MM.1S (cell line): ENCODE results near the gene YPEL1.

Source experiments
- EZH2 ChIP-seq: fragments of 300-600 bp; sonication (generic); optimal IDR thresholded peaks from 2 replicates; pipeline ENCODE3; 2017; ENCODE audit warnings: low read depth, mild to moderate bottlenecking, antibody characterized with exemption, low read length, mixed read lengths
- EZH2phosphoT487 ChIP-seq: fragments of 300-600 bp; sonication (generic); IDR thresholded peaks from 2 replicates; pipeline ENCODE4 v1.6.1; 2018; ENCODE audit warnings: antibody characterized with exemption, low read length
- TF ChIP-seq, protein P1 (sequence below): fragments of 300-600 bp; sonication (generic); IDR thresholded peaks from 2 replicates; pipeline ENCODE4 v1.5.1; 2016; ENCODE audit warnings: antibody characterized with exemption, low read length, mixed read lengths

DNA sequence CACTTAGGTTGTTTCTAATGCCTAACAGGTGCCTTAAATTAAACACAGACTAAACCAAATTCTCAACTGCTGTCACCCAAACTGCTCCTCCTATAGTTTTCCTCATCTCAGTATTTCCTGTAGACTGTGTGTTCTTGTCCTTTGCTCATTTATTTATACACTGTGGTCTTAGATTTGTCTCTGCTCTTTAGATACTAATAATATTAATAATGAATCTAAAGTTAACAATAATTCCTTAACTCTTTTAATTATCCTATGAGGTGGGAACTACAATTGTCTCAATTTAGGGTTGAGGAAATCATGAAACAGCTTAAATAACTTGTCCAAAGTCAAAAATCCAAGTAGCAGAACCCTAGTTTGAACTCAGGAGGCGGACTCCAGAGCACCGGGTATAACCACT is 43.9 kb upstream of the YPEL1 start:
- TF ChIP-seq, protein P1, sequence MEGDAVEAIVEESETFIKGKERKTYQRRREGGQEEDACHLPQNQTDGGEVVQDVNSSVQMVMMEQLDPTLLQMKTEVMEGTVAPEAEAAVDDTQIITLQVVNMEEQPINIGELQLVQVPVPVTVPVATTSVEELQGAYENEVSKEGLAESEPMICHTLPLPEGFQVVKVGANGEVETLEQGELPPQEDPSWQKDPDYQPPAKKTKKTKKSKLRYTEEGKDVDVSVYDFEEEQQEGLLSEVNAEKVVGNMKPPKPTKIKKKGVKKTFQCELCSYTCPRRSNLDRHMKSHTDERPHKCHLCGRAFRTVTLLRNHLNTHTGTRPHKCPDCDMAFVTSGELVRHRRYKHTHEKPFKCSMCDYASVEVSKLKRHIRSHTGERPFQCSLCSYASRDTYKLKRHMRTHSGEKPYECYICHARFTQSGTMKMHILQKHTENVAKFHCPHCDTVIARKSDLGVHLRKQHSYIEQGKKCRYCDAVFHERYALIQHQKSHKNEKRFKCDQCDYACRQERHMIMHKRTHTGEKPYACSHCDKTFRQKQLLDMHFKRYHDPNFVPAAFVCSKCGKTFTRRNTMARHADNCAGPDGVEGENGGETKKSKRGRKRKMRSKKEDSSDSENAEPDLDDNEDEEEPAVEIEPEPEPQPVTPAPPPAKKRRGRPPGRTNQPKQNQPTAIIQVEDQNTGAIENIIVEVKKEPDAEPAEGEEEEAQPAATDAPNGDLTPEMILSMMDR: no peak
- no peak for TF ChIP-seq EZH2phosphoT487
- TF ChIP-seq EZH2: no peak
